ENCODE results near the gene KCNJ12. TPM values are rescaled to one million over a fixed set of nuclear protein-coding genes. Genes with fewer than 3 reads are reported as not detected.
"Not testable (repeated sequence)": the region's sequence is repeated elsewhere in the genome, so short reads cannot be mapped to it uniquely, and the experiment has no call there.

KCNJ12 gene
- total and polyA plus RNA-seq, 2 of the 13 experiments (the other 11 are each of a cell fraction or from before 2014, with no cell fraction given), result not detected

DNA sequence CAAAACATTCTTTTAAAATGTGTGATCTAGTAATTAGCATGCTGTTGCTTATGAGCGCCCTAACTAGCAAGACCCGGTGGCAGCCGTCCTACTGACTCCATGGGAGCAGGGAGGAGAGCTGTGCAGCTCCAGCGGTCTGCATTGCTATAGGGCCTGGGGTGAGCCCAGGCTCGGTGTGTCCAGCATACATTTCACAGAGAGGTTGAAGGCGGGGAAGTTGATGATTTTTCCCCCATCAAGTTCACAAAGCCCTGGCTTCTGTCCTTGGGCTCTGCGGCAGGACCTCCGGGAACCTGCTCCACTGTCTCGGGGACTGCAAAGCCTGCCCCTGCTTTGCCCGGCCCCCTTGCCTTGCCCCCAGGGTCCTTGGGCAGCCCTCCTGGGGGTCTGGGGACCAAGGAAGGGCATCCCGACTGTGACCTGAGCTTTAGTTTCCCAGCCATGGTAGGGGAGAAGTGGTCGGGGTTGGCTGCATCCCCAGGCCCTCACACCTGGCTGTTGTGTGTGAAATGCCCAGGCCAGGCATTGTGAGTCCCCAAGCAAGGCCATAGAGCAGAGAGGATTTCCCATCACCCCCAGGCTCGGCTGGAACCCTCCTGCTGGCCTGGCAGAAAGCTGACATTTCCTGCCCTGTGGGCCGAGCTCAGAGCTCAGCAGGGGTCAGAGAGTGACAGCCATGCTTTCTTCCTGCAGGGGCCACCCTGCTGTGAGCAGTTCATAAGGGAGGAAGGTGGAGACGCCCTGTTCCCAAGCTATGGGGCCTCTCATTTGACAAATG, 24.8 kb downstream of the KCNJ12 start (continued):
- no peak for TF ChIP-seq ARHGAP35 (CRISPR knock-in tag; IDR thresholded peaks at IDR 0.05; ENCODE audit: borderline replicate concordance)

DNA sequence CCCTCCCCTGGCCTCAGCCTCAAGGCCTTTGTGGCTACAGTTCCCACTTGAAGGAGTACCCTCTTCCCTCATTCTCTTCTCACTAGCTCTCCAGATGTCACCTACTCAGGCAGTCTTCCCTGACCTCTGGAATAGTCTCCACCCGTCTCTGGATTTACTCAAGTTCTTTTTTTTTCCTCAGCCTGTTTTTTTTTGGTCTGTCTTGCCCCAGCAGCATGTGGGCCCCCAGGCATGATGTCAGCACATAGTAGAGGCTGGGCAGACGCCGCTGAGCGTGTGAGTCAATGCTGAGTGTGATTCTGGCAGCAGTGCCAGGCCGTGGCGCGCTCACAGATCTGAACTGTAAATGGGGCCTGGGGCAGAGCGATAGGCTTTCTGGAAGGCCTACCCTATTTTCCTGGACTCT, 26.0 kb downstream of the KCNJ12 start:
- H3K9ac ChIP-seq (ENCODE audit: insufficient read depth, low read depth, low read length); H3K79me2 ChIP-seq (ENCODE audit: insufficient read depth, low read length); H3K4me3 ChIP-seq (replicated peaks in 1 of 3; ENCODE audit: insufficient read depth in 1 of 3, low read depth in 2 of 3, low read length in 3 of 3); in situ Hi-C loops (cut with HindIII; ENCODE audit: extremely low pct_ligation_motif_present, low pct_unique_long_range_greater_than_20kb); H2AFZ ChIP-seq (ENCODE audit: low read length); DNase-seq (ENCODE audit: low spot score); H3K9me3 ChIP-seq (ENCODE audit: low read length); intact Hi-C loops (cut with micrococcal nuclease; ENCODE audit: unreplicated experiment); CTCF ChIA-PET (ENCODE audit: low intra/inter-chr PET ratio, low total read pairs); H3K4me2 ChIP-seq (ENCODE audit: low read depth, low read length); POLR2A ChIA-PET; H3K36me3 ChIP-seq (replicated peaks in 1 of 2; ENCODE audit: control insufficient read depth in 1 of 2, insufficient read depth in 2 of 2, low read length in 2 of 2); FAIRE-seq; H3K4me1 ChIP-seq (ENCODE audit: insufficient read depth, low read length); H3K27ac ChIP-seq (ENCODE audit: extremely low read length, insufficient read depth, low read length); H4K20me1 ChIP-seq (ENCODE audit: insufficient read depth, low read length); BruUV-seq (replicated peaks); ATAC-seq: not testable (repeated sequence)
- WGBS (ENCODE audit: low lambda C conversion rate), result 24% methylated on average over 8 of the region's 8 CpGs
- H3K27me3 ChIP-seq (ENCODE audit: control insufficient read depth in 1 of 2, insufficient read depth in 2 of 2, low read length in 2 of 2), result peaks cover 0 to 30% of the 10 kb centered on the region in 2 experiments; a peak in 4 of 5 replicates

DNA sequence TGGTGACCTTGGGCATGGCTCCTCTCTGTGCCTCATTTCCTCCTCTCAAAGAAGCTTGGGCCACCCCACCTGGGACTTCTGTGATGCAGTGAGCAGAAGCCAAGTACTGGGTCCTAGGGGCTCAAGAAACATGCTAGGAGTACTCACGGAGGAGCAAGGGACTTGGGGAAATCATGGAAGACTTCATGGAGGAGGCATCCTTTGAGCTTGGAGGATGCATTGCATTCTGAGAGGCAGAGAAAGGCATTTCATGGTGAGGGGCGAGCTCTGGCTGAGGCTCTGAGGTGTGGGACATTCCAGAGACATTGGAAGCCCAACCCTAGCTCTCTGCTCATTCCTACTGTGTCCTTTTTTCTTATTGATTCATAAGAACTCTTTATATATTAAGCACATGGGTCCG, 26.8 kb downstream of the KCNJ12 start:
- H3K4me1 ChIP-seq (ENCODE audit: insufficient read depth, low read length); CTCF ChIA-PET (ENCODE audit: low intra/inter-chr PET ratio, low total read pairs); H3K4me2 ChIP-seq (ENCODE audit: low read depth, low read length); DNase-seq (ENCODE audit: low spot score); ATAC-seq; H3K36me3 ChIP-seq (replicated peaks in 1 of 2; ENCODE audit: control insufficient read depth in 1 of 2, insufficient read depth in 2 of 2, low read length in 2 of 2); intact Hi-C loops (cut with micrococcal nuclease; ENCODE audit: unreplicated experiment); H3K9me3 ChIP-seq (ENCODE audit: low read length); H3K4me3 ChIP-seq (replicated peaks in 1 of 3; ENCODE audit: insufficient read depth in 1 of 3, low read depth in 2 of 3, low read length in 3 of 3); H3K27ac ChIP-seq (ENCODE audit: extremely low read length, insufficient read depth, low read length); H2AFZ ChIP-seq (ENCODE audit: low read length); FAIRE-seq; BruUV-seq (replicated peaks); in situ Hi-C loops (cut with HindIII; ENCODE audit: extremely low pct_ligation_motif_present, low pct_unique_long_range_greater_than_20kb); POLR2A ChIA-PET; H3K9ac ChIP-seq (ENCODE audit: insufficient read depth, low read depth, low read length); H4K20me1 ChIP-seq (ENCODE audit: insufficient read depth, low read length); H3K79me2 ChIP-seq (ENCODE audit: insufficient read depth, low read length): not testable (repeated sequence)
- 2% methylated on average over 3 of the region's 3 CpGs for WGBS (ENCODE audit: low lambda C conversion rate)
- H3K27me3 ChIP-seq (ENCODE audit: control insufficient read depth in 1 of 2, insufficient read depth in 2 of 2, low read length in 2 of 2), result peaks cover 0 to 24% of the 10 kb centered on the region in 2 experiments; a peak in 4 of 5 replicates

DNA sequence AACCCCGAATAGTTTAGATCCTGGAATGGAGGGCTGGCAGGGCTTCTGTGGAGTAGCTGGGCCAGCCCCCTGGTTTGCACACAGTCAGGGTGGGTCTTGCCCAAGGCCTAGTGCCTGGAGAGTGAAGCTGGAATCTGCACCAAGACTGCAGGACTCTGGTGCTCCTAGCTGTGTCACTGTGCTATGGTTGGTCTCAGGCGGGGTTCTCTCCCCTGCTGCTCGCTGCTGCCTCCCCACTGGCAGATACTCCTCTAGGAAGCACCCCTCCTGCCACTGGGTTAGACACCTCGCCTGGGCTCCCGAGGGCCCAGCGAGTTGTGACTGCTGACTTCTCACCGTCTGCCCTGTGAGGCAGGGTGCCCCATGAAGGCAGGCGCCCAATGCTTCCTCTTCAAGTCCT, 27.9 kb downstream of the KCNJ12 start:
- H2AFZ ChIP-seq (ENCODE audit: low read length); CTCF ChIA-PET (ENCODE audit: low intra/inter-chr PET ratio, low total read pairs); intact Hi-C loops (cut with micrococcal nuclease; ENCODE audit: unreplicated experiment); H4K20me1 ChIP-seq (ENCODE audit: insufficient read depth, low read length); POLR2A ChIA-PET; BruUV-seq (replicated peaks); H3K79me2 ChIP-seq (ENCODE audit: insufficient read depth, low read length); in situ Hi-C loops (cut with HindIII; ENCODE audit: extremely low pct_ligation_motif_present, low pct_unique_long_range_greater_than_20kb); H3K4me3 ChIP-seq (replicated peaks in 1 of 3; ENCODE audit: insufficient read depth in 1 of 3, low read depth in 2 of 3, low read length in 3 of 3); H3K4me1 ChIP-seq (ENCODE audit: insufficient read depth, low read length); H3K27ac ChIP-seq (ENCODE audit: extremely low read length, insufficient read depth, low read length); FAIRE-seq; H3K9me3 ChIP-seq (ENCODE audit: low read length); ATAC-seq; H3K36me3 ChIP-seq (replicated peaks in 1 of 2; ENCODE audit: control insufficient read depth in 1 of 2, insufficient read depth in 2 of 2, low read length in 2 of 2); DNase-seq (ENCODE audit: low spot score); H3K4me2 ChIP-seq (ENCODE audit: low read depth, low read length); H3K9ac ChIP-seq (ENCODE audit: insufficient read depth, low read depth, low read length): not testable (repeated sequence)
- 0% methylated on average over 3 of the region's 8 CpGs for WGBS (ENCODE audit: low lambda C conversion rate)
- peaks cover 0 to 13% of the 10 kb centered on the region in 2 experiments; a peak in 4 of 5 replicates for H3K27me3 ChIP-seq (ENCODE audit: control insufficient read depth in 1 of 2, insufficient read depth in 2 of 2, low read length in 2 of 2)

Measured in HepG2 (cell line).